ENCODE measurements around the gene SLC7A6OS.

The SLC7A6OS gene

GRCh38 chr16:68343137-68343536 lies 32.4 kb upstream of the SLC7A6OS start:
- H3K27me3 ChIP-seq (ENCODE audit: insufficient read depth, low read depth, severe bottlenecking) = no peaks in the 10 kb centered on the region
- no peak overlapping the region for H3K27ac ChIP-seq
- TF ChIP-seq CTCF (IDR thresholded peaks at IDR 0.05; ENCODE audit: low read depth, low read length) = no peak
- peaks cover 76% of the 10 kb centered on the region for H3K36me3 ChIP-seq
- no peaks in the 10 kb centered on the region for H3K9me3 ChIP-seq (ENCODE audit: severe bottlenecking)
- no peak overlapping the region for H3K4me3 ChIP-seq (ENCODE audit: low read depth, low read length)
- no peak for DNase-seq

- no peaks in the 10 kb centered on the region for H3K27me3 ChIP-seq (ENCODE audit: insufficient read depth, low read depth, severe bottlenecking)
- no peak overlapping the region for H3K4me3 ChIP-seq (ENCODE audit: low read depth, low read length)
- no peak for DNase-seq
- no peak for TF ChIP-seq CTCF (IDR thresholded peaks at IDR 0.05; ENCODE audit: low read depth, low read length)
- peaks cover 81% of the 10 kb centered on the region for H3K36me3 ChIP-seq
- no peaks in the 10 kb centered on the region for H3K9me3 ChIP-seq (ENCODE audit: severe bottlenecking)
- H3K27ac ChIP-seq = no peak overlapping the region
Measured at GRCh38 chr16:68342620-68343019, 31.9 kb upstream of the SLC7A6OS start.

GRCh38 chr16:68339214-68339613 lies 28.5 kb upstream of the SLC7A6OS start:
- Histone ChIP-seq H3K27ac (no peak overlapping the region), H3K36me3 (peaks cover 73% of the 10 kb centered on the region), H3K27me3 (ENCODE audit: insufficient read depth, low read depth, severe bottlenecking) (no peaks in the 10 kb centered on the region), H3K4me3 (ENCODE audit: low read depth, low read length) (no peak overlapping the region), H3K9me3 (ENCODE audit: severe bottlenecking) (no peaks in the 10 kb centered on the region)
- no peak for TF ChIP-seq CTCF (IDR thresholded peaks at IDR 0.05; ENCODE audit: low read depth, low read length)
- no peak for DNase-seq

GRCh38 chr16:68338326-68339119 lies 27.8 kb upstream of the SLC7A6OS start:
- H3K4me3 ChIP-seq (ENCODE audit: low read depth, low read length) = no peak overlapping the region
- no peak for TF ChIP-seq CTCF (IDR thresholded peaks at IDR 0.05; ENCODE audit: low read depth, low read length)
- H3K9me3 ChIP-seq (ENCODE audit: severe bottlenecking) = no peaks in the 10 kb centered on the region
- H3K36me3 ChIP-seq = peaks cover 70% of the 10 kb centered on the region
- no peaks in the 10 kb centered on the region for H3K27me3 ChIP-seq (ENCODE audit: insufficient read depth, low read depth, severe bottlenecking)
- no peak for DNase-seq
- no peak overlapping the region for H3K27ac ChIP-seq

- DNase-seq = no peak
- no peak for TF ChIP-seq CTCF (IDR thresholded peaks at IDR 0.05; ENCODE audit: low read depth, low read length)
- peaks cover 37% of the 10 kb centered on the region for H3K36me3 ChIP-seq
- H3K27ac ChIP-seq = no peak overlapping the region
- H3K9me3 ChIP-seq (ENCODE audit: severe bottlenecking) = no peaks in the 10 kb centered on the region
- H3K4me3 ChIP-seq (ENCODE audit: low read depth, low read length) = no peak overlapping the region
- H3K27me3 ChIP-seq (ENCODE audit: insufficient read depth, low read depth, severe bottlenecking) = no peaks in the 10 kb centered on the region
Measured at GRCh38 chr16:68335175-68335574, 24.4 kb upstream of the SLC7A6OS start.
